Embryonic facial prominence (tissue), 1 donor: ENCODE results near the gene ZNF148.
"Not testable (repeated sequence)": the region's sequence is repeated elsewhere in the genome, so short reads cannot be mapped to it uniquely, and the experiment has no call there.

ENCODE experiments used
- DNase-seq: peaks from one replicate; pipeline ENCODE4 v3.0.0-alpha.2; 2016; ENCODE audit errors: extremely low spot score

The ZNF148 gene

DNA sequence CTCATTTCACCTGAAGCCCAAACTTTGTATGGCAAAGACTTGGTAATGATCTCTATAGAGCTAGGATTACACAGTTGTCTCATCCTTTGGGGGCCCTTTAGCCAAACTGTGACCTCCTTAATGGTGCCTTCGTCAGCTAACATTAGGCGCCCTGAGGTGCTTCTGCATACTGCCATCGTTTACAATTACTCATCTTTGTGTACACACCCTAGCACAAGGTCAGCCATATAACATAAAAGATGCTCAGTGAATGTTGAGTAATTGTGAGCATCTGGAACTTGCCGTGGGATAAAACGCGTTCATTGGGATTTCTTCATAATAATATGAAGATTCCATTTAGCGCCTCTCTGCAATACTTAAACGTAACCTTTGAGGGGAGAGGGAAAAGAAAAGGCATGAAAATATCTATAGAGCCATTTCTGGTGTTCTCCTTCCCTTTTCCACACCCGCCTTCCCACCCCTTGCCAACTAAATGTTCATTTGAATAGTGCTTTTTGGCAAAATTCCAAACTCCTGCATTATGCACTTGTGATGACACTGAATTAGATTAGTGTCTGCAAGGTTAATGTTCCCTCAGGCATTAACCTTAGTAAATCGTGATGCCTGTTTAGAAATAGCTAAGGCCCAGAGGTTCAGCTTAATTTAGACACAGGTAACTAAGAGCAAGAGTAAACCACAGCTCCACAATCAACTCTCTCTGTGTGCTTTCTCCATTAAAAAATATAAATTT lies 990 bp upstream of the ZNF148 start:
- DNase-seq = no peak

DNA sequence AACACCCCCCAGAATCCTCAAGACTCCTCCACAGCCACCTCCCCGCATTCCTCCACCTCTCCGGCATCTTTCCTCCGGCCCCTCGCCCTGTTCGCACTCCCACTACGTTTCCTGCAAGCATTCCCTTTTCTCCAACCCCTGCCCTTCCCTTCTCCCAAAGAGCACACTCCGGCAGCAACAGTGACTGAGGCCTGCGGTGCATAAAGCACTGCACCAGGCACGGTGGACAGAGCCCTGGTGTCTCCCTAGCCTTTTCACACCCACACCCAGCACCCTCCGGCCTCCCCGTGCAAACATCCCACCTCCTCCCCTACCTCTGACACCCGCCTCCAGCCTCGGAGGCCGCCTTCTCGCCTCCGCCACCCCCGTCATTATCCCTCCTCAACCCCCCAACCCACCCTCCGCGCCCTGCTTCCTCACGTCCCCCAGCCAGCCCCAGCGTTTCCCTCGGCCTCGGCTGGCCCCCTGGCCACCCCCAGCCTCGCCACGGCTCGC lies 577 bp downstream of the ZNF148 start:
- no peak for DNase-seq

DNA sequence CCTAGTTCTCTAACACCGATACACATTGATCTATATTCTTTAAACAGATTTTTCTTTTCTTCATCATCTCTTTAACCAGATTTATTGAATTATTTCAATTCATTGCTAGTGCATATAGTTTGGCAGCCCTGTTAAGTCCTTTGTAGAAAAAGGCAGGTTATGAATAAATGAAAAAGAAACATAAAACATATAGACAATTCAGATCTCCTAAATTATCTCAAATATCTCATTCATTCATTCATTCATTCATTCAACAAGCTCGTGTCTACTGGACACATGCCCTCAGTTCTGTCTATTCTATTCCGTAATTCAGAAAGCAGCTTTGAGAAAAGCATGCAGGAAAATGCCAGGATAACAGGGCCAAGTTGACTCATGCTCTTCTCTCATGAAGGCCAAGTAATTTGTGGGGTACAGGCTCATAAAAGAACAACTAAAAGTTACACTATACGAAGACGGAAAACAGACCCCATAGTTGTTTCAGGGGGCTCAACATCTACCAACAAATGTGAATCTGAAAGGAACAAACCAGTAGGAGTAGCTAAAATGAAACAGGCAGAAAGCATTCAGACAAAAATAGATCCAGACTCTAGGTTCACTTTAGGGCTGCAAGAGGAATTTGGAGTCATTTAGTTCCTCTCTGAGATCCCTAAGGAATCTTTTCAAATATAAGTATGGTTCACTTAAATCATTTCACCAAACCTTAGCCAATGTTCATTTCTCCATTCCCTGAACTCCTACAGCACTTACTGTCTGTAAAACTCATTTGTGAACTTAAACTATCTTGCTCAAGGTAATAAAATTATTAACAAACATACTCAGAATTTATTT lies 7.5 kb downstream of the ZNF148 start:
- no peak for DNase-seq

DNA sequence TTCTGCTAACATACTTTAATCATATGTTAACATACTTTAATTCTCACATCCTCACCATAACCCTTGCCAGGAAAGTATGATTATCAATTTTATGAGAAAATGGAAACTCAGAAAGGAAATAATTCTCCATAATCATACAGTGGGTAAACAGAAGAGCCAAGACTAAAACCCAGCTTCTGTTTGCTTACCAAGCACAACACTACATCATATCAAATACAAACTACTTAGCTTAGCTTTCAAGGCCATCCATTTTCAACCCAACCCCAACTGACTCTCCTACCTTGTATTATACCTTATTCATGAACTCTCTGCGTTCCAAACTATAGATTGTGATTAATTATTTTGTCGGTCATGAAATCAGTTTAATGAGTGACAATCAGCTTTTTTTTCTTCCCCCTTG lies 9.0 kb downstream of the ZNF148 start:
- DNase-seq = no peak

GRCh38 chr3:125359700-125360099 lies 15.4 kb downstream of the ZNF148 start:
- no peak for DNase-seq

DNA sequence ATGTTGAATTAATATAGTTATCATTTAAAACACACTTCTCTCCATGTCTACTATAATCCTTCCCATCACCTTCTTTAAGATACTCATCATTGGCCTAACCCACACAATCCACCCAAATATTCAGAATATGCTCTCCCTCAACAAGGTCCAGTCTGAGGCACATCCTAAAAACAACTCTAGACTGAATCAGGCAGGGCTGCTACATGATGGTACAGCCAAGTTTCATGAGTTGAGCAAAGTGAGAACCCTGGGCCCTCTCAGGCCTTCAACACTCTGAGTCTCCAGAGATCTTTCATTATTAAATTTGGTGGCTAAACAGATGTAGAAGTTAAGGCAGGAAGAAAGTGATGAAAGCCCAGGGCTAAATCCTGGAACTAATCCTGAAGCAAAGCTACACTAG lies 16.2 kb downstream of the ZNF148 start:
- DNase-seq = no peak

- no peak for DNase-seq
Measured at GRCh38 chr3:125357837-125358236, 17.3 kb downstream of the ZNF148 start.

GRCh38 chr3:125357032-125357658 lies 18.0 kb downstream of the ZNF148 start:
- DNase-seq = no peak

GRCh38 chr3:125356140-125357026 lies 18.7 kb downstream of the ZNF148 start:
- DNase-seq = no peak

DNA sequence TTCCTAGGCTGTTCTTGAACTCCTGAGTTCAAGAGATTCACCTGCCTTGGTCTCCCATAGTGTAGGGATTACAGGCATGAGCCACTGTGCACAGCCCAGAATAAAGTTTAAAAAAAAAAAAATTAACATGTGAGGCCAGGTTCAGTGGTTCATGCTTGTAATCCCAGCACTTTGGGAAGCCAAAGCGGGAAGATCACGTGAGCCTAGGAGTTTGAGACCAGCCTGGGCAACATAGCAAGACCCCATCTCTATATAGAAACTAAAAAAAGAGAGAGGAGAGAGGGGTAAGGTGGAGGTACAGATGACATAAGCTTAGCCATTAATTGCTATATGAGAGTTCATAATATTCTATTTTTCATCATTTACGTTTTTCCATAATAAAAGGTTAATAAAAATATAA lies 21.5 kb downstream of the ZNF148 start:
- no peak for DNase-seq

- no peak for DNase-seq
Measured at GRCh38 chr3:125353128-125353527, 22.0 kb downstream of the ZNF148 start.

DNA sequence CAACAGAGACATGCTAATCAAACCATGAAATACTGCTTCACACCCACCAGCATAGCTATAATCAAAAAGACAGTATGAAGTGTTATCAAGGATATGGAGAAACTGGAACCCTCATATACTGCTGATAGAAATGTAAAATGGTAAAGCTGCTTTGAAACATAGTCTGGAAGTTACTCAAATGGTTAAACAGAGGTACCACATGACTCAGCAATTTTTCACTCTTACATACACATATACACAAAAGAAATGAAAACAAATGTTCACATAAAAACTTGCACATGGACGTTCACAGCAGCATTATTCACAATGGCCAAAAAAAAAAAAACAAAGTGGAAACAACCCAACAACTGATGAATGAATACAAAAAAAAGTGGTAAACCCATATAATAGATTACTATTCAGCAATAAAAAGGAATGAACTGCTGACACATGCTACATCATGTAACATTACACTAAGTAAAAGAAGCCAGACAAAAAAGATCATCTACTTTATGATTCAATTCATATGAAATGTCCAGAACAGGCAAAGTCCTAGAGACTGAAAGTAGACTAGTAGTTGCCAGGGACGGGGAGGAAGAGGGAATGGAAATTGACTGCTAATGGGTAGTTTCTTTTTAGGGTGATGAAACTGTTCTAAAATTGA lies 23.2 kb downstream of the ZNF148 start:
- no peak for DNase-seq

DNA sequence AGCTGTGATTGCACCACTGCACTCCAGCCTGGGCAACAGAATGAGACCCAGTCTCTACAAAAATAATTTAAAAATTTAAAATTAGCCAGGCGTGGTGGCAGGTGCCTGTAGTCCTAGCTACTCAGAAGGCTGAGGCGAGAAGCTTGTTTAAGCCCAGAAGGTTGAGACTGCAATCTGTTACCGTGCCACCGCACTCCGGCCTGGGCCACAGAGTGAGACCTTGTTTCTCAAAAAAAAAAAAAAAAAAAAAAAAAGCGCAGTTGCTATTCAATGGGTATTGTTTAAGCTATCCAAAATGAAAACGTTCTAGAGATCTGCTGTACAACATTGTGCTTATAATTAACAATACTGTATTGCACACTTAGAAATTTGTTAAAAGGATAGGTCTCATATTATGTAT lies 24.0 kb downstream of the ZNF148 start:
- no peak for DNase-seq

DNA sequence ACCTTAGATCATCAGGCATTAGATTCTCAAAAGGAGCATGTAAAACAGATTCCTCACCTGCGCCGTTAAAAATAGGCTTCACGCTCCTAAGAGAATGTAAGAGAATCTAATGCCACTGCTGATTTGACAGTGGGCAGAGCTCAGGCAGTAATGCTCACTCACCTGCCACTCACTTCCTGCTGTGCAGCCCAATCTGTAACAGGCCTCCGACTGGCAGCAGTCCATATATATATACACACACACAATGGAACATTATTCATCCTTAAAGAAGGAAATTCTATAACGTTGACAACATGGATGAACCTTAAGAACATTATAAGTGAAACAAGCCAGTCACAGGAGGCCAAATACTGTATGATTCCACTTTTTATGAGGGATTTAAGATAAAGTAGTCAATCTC lies 24.5 kb downstream of the ZNF148 start:
- no peak for DNase-seq

DNA sequence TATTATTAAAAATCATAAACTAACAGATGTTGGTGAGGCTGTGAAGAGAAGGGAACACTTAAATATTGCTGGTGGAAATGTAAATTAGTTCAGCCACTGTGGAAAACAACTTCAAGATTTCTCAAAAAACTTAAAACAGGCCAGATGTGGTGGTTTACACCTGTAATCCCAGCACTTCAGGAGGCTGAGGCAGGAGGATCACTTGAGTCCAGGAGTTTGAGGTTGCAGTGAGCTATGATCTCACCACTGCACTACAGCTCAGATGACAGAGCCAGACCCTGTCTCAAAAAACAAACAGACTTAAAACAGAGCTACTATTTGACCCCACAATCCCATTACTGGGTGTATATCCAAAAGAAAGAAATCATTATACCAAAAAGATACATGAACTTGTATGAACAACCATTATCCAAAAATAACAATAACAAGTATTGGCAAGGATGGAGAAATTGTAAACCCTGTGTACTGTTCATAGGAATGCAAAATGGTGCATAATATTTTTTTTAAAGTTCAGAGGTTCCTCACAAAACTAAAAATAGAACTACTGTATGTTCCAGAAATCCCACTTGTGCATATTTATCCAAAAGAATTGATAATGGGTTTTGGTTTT lies 25.5 kb downstream of the ZNF148 start:
- no peak for DNase-seq

GRCh38 chr3:125349055-125349454 lies 26.1 kb downstream of the ZNF148 start:
- DNase-seq = no peak

GRCh38 chr3:125343367-125343766 lies 31.8 kb downstream of the ZNF148 start:
- DNase-seq = not testable (repeated sequence)

DNA sequence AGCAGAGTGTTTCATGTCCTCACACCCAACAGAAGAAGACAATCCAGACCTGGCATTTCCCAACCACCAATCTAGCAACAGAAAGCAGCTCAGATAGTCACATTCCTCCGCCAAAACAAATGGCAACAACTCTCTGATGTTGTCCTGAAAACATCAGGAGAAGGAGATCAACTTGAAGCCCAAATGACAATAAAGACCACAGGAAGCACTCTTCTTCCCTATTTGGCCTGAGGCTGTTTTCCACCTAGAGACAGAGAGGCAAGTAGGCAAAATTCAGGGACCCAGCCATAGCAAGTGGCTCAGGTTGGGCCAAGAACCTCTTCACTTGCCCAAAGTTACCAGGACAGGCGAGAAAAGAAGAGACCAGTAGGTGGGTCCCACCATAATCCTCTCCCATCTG lies 35.0 kb downstream of the ZNF148 start:
- DNase-seq = no peak

- DNase-seq = no peak
Measured at GRCh38 chr3:125337506-125337905, 37.6 kb downstream of the ZNF148 start.

DNA sequence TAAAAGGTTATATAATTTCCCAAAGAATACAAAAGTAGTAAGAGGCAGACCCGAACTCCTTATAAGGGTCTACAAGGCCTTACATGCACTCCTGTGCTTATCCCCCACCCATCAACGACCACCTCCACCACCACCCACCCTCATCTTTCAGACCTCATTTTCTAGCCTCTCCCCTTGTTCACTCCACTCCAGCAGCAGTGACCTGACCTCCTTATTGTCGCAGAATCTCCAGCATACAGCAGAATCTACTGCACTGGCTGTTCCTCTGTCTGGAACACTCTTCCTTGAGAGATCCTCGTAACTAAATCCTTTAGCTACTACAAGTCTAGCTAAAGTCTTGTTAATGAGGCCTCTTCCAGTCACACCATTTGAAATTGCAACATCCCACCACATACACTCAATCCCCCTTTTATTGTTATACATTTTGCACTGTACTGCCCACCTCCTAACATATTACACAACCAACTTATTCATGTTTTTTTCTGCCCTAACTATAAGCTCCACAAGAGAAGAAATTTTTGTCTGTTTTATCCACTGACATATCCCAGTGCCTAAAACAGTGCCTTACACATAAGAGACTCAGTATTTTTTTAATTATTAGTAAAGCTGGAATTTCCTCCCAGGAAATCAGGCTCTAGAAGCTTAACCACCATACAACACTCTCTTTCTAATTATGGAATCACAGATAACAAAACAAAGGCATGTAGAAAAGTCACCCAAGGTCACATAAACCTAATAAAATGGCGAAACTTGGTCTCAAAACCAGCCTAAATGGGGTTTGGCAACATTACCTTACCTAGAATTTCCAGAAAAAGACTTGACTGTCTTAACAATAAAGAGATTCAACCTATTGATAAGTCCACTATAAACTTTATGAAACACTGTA lies 40.2 kb downstream of the ZNF148 start:
- no peak for DNase-seq
